Activated CD4-positive, alpha-beta T cell treated with anti-CD3 and anti-CD28 coated beads, Interleukin-2, amount 50 U/mL, for 1 hour (primary cell): Measurements from ENCODE around the gene OVOL1.
"Not testable (repeated sequence)": the region's sequence is repeated elsewhere in the genome, so short reads cannot be mapped to it uniquely, and the experiment has no call there.

ENCODE experiments used
- DNase-seq: peaks from one replicate; pipeline ENCODE4 v3.0.0-alpha.2; 2020

The OVOL1 gene

DNA sequence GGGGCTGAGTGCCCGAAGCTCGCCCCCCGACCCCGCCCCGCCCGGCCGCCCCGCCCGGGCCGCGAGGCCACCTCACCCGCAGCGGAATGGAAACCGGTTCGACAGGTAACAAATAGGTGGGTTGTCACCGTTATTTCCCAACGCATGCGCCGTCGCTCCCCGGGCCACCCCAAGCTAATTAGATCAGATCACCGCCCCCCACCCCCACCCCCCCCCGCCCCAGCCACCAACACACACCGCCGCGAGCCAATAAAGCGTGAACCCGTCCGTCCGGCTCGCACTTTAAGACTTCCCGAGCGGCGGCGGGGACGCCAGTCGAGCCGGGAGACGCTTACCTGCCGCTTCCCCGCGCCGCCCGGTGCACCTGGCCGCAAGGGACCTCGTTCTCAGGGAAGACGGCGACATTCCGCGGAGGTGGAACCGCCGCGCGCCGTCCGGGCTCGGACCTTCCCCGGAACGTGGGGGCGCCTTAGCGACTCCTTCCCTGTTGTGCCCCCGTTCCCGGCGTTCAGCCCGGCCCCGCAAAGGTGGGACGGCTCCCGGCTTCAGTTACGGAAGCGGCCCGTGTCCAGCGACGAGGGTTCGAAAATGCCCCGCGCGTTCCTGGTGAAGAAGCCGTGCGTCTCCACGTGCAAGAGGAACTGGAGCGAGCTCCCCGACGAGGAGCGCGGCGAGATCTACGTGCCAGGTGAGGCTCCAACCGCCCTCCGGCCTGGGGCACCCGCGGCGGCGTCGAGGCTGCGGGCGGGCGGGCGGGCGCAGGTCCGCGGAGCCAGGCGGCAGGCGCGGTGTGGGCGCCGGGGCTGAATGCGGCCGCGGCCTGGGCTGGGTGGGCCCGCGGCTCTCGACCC, at the start of gene OVOL1:
Gene OVOL1 (plus strand): TSS at position 278 of the 851 bp plus-strand sequence. CDS start 311 bp downstream, at position 589.
- DNase-seq = peak; percentile 25

DNA sequence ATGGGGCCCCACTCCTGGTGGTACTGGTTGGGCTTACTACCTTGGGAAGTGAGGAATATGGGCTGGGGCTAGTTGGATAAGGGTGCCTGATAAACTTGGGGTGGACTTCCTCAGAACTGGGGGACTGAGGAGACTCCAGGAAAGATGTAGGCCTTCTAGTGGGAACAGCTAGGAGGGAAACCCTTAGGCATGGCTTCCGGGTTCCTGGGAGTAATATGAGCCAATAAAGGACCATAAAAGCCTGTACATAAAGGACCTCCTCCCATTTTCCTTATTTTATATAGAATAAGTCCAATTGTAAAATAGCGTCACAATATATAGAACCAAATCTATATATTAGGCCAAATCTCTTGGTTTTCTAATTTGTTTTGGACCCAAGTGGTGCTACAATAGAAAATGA, 47.8 kb upstream of the OVOL1 start:
- DNase-seq = no peak

DNA sequence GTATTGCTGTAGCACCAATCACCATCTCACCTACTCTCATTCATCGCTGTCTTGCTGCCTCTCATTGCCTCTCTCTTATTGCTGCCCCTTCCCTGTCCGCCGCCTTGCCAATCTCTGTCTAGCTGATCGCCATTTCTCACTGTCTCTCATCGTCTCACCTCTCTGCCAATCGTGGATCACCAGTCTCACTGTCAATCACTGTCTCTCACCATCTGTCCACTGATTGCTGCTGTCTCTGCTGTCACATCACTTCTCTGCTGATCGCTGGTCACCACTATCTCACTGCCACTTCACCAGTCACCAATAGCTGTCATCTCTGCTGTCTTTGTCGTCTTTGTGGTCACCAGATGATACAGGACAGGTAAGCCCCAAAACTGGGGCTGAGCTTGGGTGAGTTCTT, 45.7 kb upstream of the OVOL1 start:
- DNase-seq = no peak

DNA sequence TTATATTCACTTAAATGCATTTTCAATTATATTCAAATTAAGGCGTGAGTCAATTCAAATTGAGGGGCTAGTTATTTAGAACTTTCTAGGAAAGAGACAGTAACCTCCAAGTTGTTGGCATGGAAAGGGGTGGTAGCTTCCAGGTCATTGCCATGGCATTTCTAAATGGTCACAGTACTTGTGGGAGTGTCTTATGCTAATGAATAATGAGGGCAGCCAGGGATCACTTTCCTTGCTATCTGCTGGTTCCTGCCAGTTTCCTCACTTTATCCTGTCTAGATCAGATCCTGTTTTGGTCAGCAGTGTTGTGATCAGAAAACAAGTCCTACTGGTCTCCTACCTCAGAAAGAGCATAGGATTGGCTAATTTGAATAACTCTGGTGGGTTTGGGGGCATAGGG, 44.5 kb upstream of the OVOL1 start:
- DNase-seq = no peak

DNA sequence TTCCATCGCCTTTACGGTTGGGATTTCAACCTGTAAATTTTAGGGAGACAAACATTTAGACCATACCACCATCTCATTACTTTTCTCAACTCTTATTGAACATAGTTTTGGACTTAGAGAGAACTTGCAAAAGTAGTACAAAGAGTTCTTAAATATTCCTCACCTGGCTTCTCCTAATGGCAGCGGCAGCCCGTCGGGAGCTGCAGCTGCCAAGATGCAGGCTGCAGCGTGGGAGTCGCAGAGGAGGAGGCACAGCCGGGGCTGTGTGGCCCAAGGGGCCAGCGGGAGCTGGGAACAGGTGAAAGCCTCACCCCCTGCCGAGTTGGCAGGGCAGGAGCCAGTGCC, 43.2 kb upstream of the OVOL1 start:
- DNase-seq = no peak

DNA sequence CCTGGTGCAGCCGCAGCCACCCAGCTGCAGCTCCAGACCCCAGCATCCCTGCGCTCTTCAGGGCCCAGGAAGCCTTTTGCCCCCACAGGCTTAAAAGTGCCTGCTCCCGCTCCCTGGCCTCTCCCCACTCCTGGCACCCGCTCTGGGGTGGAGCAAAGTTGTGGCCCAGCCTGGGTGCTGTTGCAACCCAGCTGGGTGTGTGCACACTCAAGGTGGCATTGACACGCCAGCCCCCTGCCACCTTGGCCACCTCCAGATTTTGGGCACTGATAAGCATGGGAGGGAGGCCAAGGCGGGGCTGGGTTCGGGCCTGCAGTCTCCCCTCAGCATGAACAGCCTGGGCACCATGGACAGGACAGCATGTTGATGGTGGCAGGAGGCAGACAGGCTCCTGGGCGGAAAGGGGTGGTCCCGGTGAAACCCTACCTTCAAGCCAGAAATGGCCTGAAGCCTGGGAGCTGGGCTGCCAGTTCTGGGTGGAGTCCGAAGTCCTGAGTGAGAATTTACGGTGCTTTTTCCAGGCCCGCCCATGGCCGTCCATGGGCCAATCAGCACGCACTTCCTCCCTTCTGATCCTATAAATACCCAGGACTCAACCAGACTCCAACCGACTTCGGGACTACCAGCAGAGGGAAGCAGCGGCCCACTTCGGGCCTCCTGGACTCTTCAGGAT, 42.7 kb upstream of the OVOL1 start:
- DNase-seq = no peak

DNA sequence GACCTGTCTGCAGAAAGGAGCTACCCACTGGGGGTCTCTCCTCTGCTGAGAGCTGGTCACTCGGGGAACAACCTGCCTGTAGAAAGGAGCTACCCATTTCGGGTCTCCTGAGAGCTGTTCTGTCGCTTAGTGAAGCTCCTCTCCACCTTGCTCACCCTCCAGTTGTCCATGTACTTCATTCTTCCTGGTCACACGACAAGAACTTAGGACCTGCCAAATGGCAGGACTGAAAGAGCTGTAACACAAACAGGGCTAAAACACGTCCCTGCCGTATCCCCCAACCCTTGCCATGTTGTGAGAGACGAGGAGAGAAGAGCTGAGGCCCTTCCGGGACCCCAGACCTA, 42.2 kb upstream of the OVOL1 start:
- no peak for DNase-seq

DNA sequence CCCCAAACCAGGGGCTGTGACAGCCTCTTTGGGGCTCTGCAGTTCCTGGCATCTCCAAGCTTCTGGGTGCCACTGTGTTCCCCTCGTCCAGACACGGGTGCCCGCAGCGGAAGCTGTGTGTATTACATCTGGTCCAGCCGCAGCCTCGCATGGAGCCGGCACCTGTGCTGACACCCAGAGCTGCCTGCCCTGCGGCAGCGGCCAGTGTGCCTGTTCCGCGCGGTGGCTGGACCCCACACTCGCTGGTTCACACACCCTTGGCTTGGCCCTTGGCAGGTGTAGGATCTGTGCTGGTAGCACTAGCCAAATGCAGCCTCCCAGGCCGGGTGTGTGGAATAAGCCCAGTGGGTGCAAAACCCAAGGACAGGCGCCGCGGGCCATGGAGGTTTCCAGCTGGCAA, 41.8 kb upstream of the OVOL1 start:
- no peak for DNase-seq

DNA sequence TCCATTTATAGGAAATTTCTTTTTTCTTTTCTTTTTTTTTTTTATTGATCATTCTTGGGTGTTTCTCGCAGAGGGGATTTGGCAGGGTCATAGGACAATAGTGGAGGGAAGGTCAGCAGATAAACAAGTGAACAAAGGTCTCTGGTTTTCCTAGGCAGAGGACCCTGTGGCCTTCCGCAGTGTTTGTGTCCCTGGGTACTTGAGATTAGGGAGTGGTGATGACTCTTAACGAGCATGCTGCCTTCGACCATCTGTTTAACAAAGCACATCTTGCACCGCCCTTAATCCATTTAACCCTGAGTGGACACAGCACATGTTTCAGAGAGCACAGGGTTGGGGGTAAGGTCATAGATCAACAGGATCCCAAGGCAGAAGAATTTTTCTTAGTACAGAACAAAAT, 24.7 kb upstream of the OVOL1 start:
- not testable (repeated sequence) for DNase-seq

DNA sequence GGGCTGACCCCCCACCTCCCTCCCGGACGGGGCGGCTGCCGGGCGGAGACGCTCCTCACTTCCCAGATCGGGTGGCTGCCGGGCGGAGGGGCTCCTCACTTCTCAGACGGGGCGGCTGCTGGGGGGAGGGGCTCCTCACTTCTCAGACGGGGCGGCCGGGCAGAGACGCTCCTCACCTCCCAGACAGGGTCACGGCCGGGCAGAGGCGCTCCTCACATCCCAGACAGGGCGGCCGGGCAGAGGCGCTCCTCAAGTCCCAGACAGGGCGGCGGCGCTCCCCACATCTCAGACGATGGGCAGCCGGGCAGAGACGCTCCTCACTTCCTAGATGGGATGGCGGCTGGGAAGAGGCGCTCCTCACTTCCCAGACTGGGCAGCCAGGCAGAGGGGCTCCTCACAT, 24.0 kb upstream of the OVOL1 start:
- DNase-seq = not testable (repeated sequence)

DNA sequence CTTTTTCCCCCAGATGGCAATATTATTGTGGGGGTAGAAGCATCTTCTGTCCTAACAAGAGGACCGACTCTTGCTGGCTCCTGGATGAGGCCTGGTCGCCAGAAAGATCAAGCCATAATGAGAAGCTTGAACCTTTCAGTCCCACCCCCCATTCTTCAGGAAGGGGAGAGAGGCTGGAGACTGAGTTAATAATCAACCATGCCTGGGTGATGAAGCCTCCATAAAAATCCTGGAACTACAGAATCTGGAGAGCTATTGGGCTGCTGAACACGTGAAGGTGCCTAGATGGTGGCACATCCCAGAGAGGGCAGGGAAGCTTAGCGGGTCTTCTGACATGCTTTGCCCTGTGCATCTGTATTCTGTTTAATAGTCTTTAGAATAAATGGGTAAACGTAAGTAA, 22.4 kb upstream of the OVOL1 start:
- DNase-seq = no peak

DNA sequence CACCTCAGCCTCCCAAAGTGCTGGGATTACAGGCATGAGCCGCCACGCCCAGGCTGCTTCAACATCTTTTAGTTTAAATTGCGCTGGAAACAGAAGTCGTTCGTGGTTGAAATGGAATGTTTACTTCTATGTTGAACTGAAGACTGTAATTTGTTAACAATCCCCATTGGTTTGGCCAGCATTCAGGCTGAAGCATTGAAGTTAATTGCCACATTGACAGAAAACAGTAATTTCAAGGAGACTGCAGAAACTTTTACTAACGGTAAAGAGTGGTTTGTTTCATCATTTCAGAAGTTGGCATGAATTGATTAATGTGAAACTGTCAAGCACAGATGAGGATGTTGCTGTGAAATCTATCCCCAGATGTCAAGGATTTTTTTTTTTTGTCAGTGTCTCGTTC, 20.3 kb upstream of the OVOL1 start:
- DNase-seq = no peak

DNA sequence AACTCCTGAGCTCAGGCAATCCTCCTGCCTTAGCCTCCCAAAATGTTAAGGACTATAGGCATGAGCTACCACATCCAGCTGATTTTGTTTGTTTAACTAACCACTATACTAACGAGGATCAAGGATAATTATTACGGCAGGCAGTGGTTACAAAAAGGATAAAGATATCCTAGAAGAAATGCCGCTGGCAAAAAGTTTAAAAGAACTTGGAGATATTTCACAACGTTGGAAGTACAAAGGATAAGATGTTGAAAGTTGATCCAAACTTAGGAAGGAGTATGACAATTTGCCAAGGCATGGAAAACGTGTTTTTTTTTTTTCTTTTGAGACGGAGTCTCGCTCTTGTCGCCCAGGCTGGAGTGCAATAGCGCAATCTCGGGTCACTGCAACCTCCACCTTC, 19.5 kb upstream of the OVOL1 start:
- no peak for DNase-seq

DNA sequence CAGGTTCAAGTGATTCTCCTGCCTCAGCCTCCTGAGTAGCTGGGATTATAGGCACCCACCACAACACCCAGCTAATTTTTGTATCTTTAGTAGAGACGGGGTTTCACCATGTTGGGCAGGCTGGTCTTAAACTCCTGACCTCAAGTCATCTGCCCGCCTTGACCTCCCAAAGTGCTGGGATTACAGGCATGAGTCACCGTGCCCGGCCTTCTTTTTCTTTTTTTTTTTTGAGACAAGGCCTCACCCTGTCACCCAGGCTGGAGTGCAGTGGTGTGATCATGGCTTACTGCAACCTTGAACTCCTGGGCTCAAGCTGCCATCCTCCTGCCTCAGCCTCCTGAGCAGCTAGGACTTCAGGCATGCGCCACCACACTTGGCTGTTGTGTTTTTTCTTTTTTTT, 19.1 kb upstream of the OVOL1 start:
- DNase-seq = not testable (repeated sequence)

DNA sequence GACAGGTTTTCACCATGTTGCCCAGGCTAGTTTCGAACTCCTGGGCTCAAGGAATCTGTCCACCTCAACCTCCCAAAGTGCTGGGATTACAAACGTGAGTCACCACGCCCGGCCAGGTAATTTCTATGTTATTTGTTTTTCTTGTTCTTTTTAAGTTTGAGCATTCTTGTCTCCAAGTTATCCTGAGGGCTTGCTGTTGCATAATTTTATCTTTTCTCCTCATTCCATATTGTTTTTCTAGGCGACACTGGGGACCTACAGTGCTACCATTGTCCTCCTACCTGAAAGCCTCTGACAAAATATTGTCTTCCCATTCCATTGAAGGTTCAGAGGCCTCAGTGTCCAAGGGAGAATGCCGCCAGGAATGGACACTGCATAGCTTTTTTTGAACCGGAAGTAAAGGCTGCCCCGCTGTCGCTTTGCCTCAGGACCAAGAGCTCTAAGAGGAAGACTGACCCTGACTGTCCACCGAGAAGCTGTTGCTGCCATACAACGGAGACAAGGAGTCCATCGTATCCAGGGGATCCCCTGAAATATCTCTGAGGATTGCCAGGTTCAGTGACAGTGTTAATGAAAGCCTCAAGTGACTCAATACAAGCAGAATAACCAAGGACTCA, 15.8 kb upstream of the OVOL1 start:
- no peak for DNase-seq

DNA sequence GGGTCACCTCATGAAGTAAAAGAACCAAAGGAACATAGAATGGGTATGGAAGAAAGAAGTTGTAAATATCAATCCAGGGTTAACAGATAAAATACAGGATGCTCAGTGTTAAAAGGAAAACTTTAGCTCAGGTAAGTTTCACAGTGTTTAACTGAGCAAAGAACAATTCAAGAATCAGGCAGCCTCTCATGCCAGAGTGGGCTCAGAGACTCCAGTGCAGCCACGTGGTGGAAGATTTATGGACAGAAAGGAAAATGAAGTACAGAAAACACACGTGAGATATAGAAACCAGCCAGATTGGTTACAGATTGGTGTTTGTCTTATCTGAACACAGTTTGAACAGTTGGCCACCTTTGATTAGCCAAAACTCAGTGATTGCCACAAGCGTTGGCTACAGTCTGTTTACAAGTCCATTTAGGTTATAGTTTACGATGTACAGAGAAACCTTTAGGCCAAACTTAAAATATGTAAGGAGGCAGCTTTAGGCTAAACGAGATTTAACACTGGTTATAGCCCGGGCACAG, 15.2 kb upstream of the OVOL1 start:
- DNase-seq = no peak

DNA sequence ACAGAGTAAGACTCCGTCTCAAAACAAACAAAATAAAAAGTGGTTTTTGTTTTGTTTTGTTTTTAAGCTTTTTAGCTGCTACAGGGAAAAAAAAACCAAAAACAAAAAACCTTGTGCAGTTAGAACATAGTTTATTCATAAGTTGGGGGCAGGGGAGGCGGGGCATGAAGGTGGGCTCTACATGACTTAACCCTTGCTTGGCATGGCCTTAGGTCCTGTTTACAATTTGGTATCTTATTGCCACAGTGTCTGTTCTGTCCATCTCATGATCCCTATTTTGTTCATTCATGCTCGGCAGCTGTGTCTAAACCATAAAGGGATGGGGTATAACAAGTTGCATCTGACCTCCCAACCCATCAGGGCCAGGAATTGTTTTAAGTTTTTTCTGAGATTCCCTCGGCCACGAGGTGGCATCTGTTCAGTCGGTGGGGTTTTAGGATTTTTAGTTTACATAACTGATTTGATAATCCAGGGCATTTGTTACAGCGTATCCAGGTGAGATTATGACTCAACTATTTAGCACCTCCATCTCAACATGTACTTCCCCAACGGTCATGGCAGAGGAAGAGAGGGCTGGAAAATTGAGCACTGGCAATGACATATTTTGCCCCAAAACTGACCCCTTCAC, 13.0 kb upstream of the OVOL1 start:
- no peak for DNase-seq

DNA sequence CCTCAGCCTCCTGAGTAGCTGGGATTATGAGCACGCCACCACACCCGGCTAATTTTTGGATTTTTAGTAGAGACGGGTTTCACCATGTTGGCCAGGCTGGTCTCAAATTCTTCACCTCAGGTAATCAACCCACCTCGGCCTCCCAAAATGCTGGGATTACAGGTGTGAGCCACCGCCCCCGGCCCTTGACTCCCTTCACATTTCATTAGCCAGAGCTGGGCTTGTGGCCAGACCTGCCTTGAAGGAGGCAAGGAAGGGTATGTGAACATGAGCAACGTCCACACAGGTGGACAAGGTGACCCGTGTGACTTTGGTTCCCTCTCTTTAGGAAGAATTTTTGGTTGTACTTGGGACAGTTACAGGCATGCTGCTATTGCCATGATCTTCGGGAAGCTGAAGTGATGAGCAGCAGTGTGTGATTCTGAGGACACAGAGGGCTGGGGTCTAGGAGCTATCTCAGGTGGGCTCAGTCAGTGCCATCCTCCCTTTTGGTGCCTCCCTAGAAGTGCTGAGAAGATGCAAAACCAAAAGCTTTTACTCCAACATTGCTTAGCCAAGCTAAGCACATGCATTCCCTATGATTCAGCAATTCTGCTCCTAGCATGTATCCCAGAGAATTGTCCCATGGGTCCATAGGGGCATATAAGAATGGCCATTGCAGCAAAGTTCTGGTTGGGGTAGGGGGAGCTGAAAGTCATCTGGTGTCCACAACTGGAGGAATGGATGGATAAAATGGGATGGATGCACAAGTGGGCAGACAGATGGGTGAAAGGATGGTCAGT, 12.1 kb upstream of the OVOL1 start:
- no peak for DNase-seq

DNA sequence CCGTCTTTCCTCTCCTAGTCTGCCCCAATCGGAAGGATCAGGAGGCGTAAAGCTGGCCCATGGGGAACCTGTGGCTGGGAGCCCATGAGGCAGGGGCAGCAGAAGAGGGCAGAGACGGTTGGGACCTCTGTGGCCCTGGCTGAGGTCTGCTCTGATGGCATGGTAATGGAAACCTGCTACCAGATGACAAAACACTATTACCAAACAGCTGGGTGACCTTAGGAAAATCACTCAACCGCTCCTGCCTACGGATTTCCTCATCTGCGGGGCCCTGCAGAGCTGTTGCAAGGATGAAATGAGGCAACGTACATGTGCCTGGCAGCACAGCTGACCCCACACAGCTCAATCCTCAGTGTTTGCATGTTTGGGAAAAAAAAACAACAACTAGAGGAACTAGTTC, 10.7 kb upstream of the OVOL1 start:
- no peak for DNase-seq

DNA sequence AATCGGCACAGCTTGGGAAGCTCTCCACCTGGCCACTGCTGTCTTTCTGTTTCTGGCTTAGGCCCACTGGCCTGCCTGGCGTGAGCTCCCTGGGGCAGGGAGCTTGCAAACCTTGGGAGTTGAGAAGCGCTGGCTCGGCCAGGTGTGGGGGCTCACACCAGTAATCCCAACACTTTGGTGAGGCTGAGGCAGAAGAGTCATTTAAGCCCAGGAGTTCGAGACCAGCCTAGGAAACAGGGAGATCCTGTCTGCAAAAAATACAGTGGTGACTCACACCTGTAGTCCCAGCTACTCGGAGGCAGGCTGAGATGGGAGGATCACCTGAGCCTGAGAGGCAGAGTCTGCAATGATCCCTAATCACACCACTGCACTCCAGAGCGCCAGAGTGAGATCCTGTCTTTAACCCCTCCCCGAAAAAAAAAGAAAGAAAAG, 10.1 kb upstream of the OVOL1 start:
- DNase-seq = no peak

DNA sequence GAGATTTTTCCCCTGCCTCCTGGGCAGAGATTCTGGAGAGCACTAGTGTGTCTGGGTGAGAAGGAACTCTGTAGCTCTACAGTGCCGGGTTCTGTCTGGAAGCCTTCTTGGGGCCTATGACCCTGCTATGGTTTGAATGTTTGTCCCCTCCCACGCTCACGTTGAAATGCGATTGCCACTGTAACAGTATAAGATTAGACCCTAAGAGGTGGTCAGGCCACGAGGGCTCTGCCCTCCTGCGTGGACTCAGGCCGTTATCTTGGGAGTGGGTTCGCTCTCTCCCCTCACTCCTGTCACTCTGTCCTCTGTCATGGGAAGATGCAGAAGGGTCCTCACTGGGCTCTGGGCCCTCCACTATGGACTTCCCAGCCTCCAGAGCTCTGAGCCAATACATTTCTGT, 9.6 kb upstream of the OVOL1 start:
- no peak for DNase-seq

DNA sequence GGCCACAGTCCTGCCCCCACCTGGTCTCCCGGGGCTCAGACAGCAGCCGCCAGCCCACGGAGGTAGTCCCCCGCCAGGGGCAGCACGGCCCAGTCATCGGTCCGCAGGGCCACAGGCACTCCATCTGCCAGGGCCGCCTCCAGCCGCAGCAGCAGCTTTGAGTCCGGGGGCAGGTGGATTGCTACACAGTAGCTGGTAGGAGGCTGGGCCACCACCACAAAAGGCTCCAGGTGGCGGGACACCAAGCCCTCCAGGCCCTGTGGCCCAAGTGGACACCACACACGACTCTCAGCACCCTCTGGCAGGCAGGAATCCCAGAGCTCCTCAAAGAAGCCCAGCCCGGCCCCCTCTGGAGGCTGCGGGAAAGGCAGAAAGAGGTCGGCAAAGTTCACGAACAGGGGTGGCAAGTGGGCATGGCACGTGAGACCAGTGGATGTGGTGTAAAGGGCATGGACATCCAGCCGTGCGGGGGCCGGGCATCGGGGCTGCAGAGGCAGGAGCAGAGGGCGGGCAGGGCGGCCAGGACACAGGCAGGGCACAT, 9.0 kb upstream of the OVOL1 start:
- DNase-seq = no peak
